DND-41 (cell line): ENCODE data around the gene GRIA1.
A peak's percentile ranks its signal among the peaks of the same experiment; 100 is the strongest.

Source experiments
- ATAC-seq: fragments of 200-7000 bp; cut with Tn5 transposase; 3 replicates; pipeline ENCODE4 v1.9.1; 2021; ENCODE audit warnings: low read depth; ENCODE audit not compliant: insufficient read depth
- DNase-seq: peaks from one replicate; pipeline ENCODE4 v3.0.0-alpha.2; 2020
- H2AFZ ChIP-seq: 2 replicates; pipeline ENCODE4 v1.6.0; 2012; ENCODE audit warnings: low read depth, low read length
- H3K27ac ChIP-seq: 2 replicates; pipeline ENCODE4 v1.5.1; 2012; ENCODE audit warnings: low read length, inconsistent platforms
- H3K27me3 ChIP-seq: fragments of 200-600 bp; sonication (generic); 2 replicates; pipeline ENCODE4 v1.6.0; 2012; ENCODE audit warnings: low read length, mild to moderate bottlenecking, inconsistent platforms; ENCODE audit not compliant: insufficient read depth, poor library complexity
- H3K36me3 ChIP-seq: 2 replicates; pipeline ENCODE4 v1.5.1; 2012; ENCODE audit warnings: low read length, inconsistent platforms; ENCODE audit not compliant: insufficient read depth
- H3K4me1 ChIP-seq: 2 replicates; pipeline ENCODE4 v1.5.1; 2012; ENCODE audit warnings: mild to moderate bottlenecking, low read length; ENCODE audit not compliant: insufficient read depth
- H3K4me2 ChIP-seq: 2 replicates; pipeline ENCODE4 v1.6.0; 2012; ENCODE audit warnings: mild to moderate bottlenecking, moderate library complexity, low read length, inconsistent platforms; ENCODE audit not compliant: insufficient read depth
- H3K4me3 ChIP-seq, 2 experiments: fragments of 200-600 bp in 1 of 2; shearing (Covaris generic) in 1 of 2; 2 replicates each; pipeline ENCODE4 v1.5.1; 2012 to 2016; ENCODE audit warnings: inconsistent platforms in 2 of 2, low read length in 2 of 2, mild to moderate bottlenecking in 2 of 2, low read depth in 1 of 2, moderate library complexity in 1 of 2
- H3K79me2 ChIP-seq: 2 replicates; pipeline ENCODE4 v1.6.0; 2012; ENCODE audit warnings: low read length, inconsistent platforms; ENCODE audit not compliant: insufficient read depth
- H3K9ac ChIP-seq: 2 replicates; pipeline ENCODE4 v1.6.0; 2012; ENCODE audit warnings: low read depth, mild to moderate bottlenecking, inconsistent platforms, low read length, moderate library complexity
- H3K9me3 ChIP-seq: 2 replicates; pipeline ENCODE4 v1.5.1; 2012; ENCODE audit warnings: low read length, moderate library complexity, mild to moderate bottlenecking, inconsistent platforms; ENCODE audit not compliant: insufficient read depth, severe bottlenecking
- H4K20me1 ChIP-seq: 2 replicates; pipeline ENCODE4 v1.6.0; 2012; ENCODE audit warnings: low read length; ENCODE audit not compliant: insufficient read depth
- CTCF ChIP-seq: IDR thresholded peaks from 2 replicates; pipeline ENCODE4 v1.5.1; 2012; ENCODE audit warnings: borderline replicate concordance, low read length, moderate library complexity, mild to moderate bottlenecking; ENCODE audit not compliant: poor library complexity, severe bottlenecking; ENCODE audit errors: extremely low read depth
- EZH2 ChIP-seq: IDR thresholded peaks from 3 replicates; pipeline ENCODE4 v1.6.1; 2012; ENCODE audit warnings: borderline replicate concordance, low read depth, mild to moderate bottlenecking, moderate library complexity, low read length, inconsistent platforms; ENCODE audit not compliant: severe bottlenecking

GRIA1 gene

DNA sequence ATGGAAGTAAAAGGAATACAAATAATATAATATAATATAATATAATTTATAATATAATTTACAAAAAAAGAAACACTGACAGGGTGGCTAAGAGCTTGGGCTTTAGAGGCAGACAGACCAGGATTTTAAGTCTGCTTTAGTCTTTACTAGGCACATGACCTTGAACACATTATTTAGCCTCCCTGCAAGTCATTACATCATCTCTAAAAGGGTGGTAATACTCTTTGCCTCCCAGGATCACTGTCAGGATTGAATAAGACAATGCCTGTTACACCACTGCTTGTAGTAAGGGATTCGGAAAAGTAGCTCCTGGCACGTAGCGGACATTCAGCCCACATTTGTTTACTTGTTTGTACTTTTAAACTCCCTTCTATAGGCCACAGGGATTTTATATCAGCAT is 199.8 kb downstream of the GRIA1 start:
- Histone ChIP-seq H3K4me2 (no peak overlapping the region), H3K9ac (no peak overlapping the region)

DNA sequence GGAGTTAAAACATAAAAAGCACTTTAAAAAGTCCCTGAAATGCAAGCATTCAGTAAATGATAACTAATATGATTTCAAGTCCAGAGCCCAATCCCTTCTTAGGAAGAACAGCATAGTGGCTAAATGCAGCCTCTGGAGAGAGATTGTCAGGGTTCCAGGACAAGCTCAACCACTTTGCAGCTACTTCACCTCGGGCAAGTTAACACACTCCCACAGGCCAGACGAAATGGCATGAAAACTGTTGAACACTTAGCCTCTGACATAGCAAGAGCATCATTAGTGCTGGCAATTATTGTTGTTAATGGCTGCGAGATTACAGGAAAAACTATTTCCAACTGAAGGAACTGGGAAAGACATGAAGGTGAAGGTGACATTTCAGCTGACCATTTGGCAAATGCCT is 205.8 kb downstream of the GRIA1 start:
- Histone ChIP-seq H3K4me2 (no peak overlapping the region), H3K27ac (no peak overlapping the region), H3K36me3 (no peaks in the 10 kb centered on the region), H3K4me3 (no peak overlapping the region), H3K9me3 (no peaks in the 10 kb centered on the region), H3K27me3 (no peaks in the 10 kb centered on the region), H4K20me1 (no peaks in the 10 kb centered on the region), H3K79me2 (no peaks in the 10 kb centered on the region), H3K9ac (no peak overlapping the region), H2AFZ (no peak overlapping the region), H3K4me1 (no peaks in the 10 kb centered on the region)
- ATAC-seq: no peak
- TF ChIP-seq EZH2 (no peak), CTCF (no peak)
- DNase-seq: no peak

More for the DNA sequence above, 199.8 kb downstream of the GRIA1 start:
- no peak for ATAC-seq
- Histone ChIP-seq H3K4me1 (no peaks in the 10 kb centered on the region), H4K20me1 (no peaks in the 10 kb centered on the region), H3K79me2 (no peaks in the 10 kb centered on the region), H3K36me3 (no peaks in the 10 kb centered on the region), H3K27me3 (no peaks in the 10 kb centered on the region), H2AFZ (no peak overlapping the region), H3K9me3 (no peaks in the 10 kb centered on the region), H3K27ac (no peak overlapping the region), H3K4me3 (no peak overlapping the region)
- no peak for DNase-seq
- TF ChIP-seq EZH2: no peak
- TF ChIP-seq CTCF: no peak

DNA sequence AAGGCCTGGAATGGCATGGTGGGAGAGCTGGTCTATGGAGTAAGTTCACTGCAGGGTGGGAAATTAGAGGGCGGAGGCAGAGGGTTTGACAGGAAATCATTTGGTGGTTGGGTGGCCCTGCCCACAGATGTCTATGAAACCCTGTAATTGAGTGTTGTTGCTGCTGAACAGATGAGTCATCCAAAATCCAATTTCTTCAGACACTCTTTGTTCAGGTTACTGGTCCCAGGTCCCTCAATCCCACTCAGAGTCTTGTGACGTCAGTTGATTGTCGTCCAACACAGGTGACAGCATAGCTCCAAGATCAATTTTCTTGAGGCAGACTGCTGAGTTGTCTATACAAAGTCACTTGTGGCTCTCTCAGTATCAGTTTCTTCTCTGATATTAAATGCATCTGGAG is 208.6 kb downstream of the GRIA1 start:
- H3K4me2 ChIP-seq: no peak overlapping the region
- ATAC-seq (peak; percentile 42; the same call in 2 of the 3 replicates), DNase-seq (no peak)
- no peak overlapping the region for H3K9ac ChIP-seq
- H3K4me1 ChIP-seq: no peaks in the 10 kb centered on the region
- no peaks in the 10 kb centered on the region for H3K36me3 ChIP-seq
- no peaks in the 10 kb centered on the region for H3K79me2 ChIP-seq
- H4K20me1 ChIP-seq: no peaks in the 10 kb centered on the region
- H3K27ac ChIP-seq: no peak overlapping the region
- TF ChIP-seq CTCF (no peak), EZH2 (no peak)
- H3K27me3 ChIP-seq: no peaks in the 10 kb centered on the region
- H2AFZ ChIP-seq: no peak overlapping the region
- no peak overlapping the region for H3K4me3 ChIP-seq
- H3K9me3 ChIP-seq: no peaks in the 10 kb centered on the region

DNA sequence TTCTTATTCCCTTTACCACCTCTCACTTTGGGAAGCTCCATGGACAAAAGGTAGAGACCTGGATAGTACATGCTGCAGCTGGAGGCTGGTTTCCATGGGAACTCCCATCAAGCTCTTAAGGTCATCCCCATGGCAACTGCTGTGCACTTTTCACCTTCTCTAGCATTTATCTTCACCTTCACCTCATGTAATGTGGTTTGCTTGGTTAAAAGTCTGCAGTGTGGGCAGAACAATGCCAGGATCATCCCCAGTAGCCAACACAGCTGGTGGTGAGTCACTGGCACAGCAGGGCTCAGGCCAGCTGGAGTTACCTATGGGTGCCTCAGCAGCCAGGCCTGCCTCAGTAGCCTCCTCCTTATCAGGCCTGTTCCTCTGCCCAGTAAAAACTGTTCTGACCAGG is 210.5 kb downstream of the GRIA1 start:
- no peak overlapping the region for H3K4me2 ChIP-seq
- no peak overlapping the region for H3K27ac ChIP-seq
- H3K9me3 ChIP-seq: no peaks in the 10 kb centered on the region
- H3K36me3 ChIP-seq: no peaks in the 10 kb centered on the region
- DNase-seq (no peak), ATAC-seq (no peak)
- no peak overlapping the region for H3K4me3 ChIP-seq
- no peaks in the 10 kb centered on the region for H3K27me3 ChIP-seq
- no peaks in the 10 kb centered on the region for H3K79me2 ChIP-seq
- no peak overlapping the region for H3K9ac ChIP-seq
- H2AFZ ChIP-seq: no peak overlapping the region
- H3K4me1 ChIP-seq: no peaks in the 10 kb centered on the region
- H4K20me1 ChIP-seq: no peaks in the 10 kb centered on the region
- TF ChIP-seq EZH2: no peak
- no peak for TF ChIP-seq CTCF
